H1 (cell line): Measurements from ENCODE around the gene FAM177A1. TPM values are rescaled to one million over a fixed set of nuclear protein-coding genes. Genes with fewer than 3 reads are reported as not detected.

Experiments
- KDM4A ChIP-seq: IDR thresholded peaks from one replicate; pipeline ENCODE4 v1.7.1; 2012; ENCODE audit warnings: low read depth, mild to moderate bottlenecking, moderate library complexity, low read length, inconsistent platforms; ENCODE audit not compliant: severe bottlenecking
- RFX5 ChIP-seq: IDR thresholded peaks from 2 replicates; pipeline ENCODE4 v1.6.1; 2011; ENCODE audit warnings: low read depth, low read length, improper control_type of control experiment, borderline replicate concordance
- polyA plus RNA-seq, 7 experiments: library from polyadenylated mRNA; depleted of rRNA in 3 of 7; stranded (reverse) in 5 of 7; unstranded in 2 of 7; fragments of >200 nt in 5 of 7; fragments of 200-250 nt in 2 of 7; gene quantifications; 1 replicate in 5 of 7; 2 replicates in 1 of 7; 4 replicates in 1 of 7; pipeline versions ENCODE4 v1.2.1 to v1.2.3, GENCODE V29; 2011 to 2013; ENCODE audit warnings: missing spikeins in 2 of 7, mixed read lengths in 2 of 7
- total RNA-seq: library from RNA; stranded (reverse); fragmentation: NEBNext Ultra II Directional; extraction: Animal tissue kit (Norgen Biotek cat#: 25700); gene quantifications from 2 replicates; pipeline ENCODE4 v1.2.1, GENCODE V29; 2021

Gene FAM177A1
- total and polyA plus RNA-seq, 2 of the 8 experiments (the other 6 are each of a cell fraction or from before 2014, with no cell fraction given): 11.3 to 34.0 TPM

DNA sequence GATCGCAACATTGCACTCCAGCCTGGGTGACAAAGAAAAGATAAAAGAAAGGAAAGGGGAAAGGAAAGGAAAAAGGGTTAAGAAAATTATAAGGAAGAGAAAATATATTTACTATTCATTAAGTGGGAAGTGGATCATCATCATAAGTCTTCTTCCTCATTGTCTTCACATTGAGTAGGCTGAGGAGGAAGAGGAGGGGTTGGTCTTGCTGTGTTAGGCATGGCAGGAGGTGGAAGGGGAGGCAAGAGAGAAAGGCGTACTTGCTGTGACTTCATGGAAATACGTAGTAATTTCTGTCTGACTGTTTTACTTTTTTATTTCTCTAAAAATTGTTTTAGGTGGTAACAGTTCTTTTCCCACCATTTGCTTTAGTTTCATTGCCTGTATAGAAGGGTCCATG is 26.2 kb downstream of the FAM177A1 start (continued):
- TF ChIP-seq KDM4A (no peak), RFX5 (no peak)
